H1 (cell line): ENCODE data around the gene TMEM250. TPM values are rescaled to one million over a fixed set of nuclear protein-coding genes. Genes with fewer than 3 reads are reported as not detected.

Experiments used
- BCL11A ChIP-seq, 2 experiments: IDR thresholded peaks; one replicate each; pipeline ENCODE4 v1.6.1; 2011; ENCODE audit warnings: low read depth in 2 of 2, low read length in 2 of 2, mild to moderate bottlenecking in 2 of 2
- JUN ChIP-seq: IDR thresholded peaks from 2 replicates; pipeline ENCODE4 v1.6.1; 2011; ENCODE audit warnings: low read depth, mild to moderate bottlenecking, improper control_type of control experiment, low read length
- RBBP5 ChIP-seq: IDR thresholded peaks from 2 replicates; pipeline ENCODE4 v1.7.1; 2012; ENCODE audit warnings: low read depth, mild to moderate bottlenecking, inconsistent platforms, low read length, moderate library complexity, borderline replicate concordance
- TEAD4 ChIP-seq: IDR thresholded peaks from 2 replicates; pipeline ENCODE4 v1.6.1; 2012; ENCODE audit warnings: low read depth, low read length, inconsistent platforms, mixed read lengths
- polyA plus RNA-seq, 7 experiments: library from polyadenylated mRNA; depleted of rRNA in 3 of 7; stranded (reverse) in 5 of 7; unstranded in 2 of 7; fragments of >200 nt in 5 of 7; fragments of 200-250 nt in 2 of 7; gene quantifications; 1 replicate in 5 of 7; 2 replicates in 1 of 7; 4 replicates in 1 of 7; pipeline versions ENCODE4 v1.2.1 to v1.2.3, GENCODE V29; 2011 to 2013; ENCODE audit warnings: missing spikeins in 2 of 7, mixed read lengths in 2 of 7
- total RNA-seq: library from RNA; stranded (reverse); fragmentation: NEBNext Ultra II Directional; extraction: Animal tissue kit (Norgen Biotek cat#: 25700); gene quantifications from 2 replicates; pipeline ENCODE4 v1.2.1, GENCODE V29; 2021
- TF ChIP-seq, protein P1 (sequence below): fragments of 300-600 bp; sonication (generic); IDR thresholded peaks from 2 replicates; pipeline ENCODE4 v1.7.1; 2012; ENCODE audit warnings: low read length, moderate library complexity, mild to moderate bottlenecking, inconsistent platforms; ENCODE audit not compliant: insufficient replicate concordance

Gene TMEM250
- total and polyA plus RNA-seq, 2 of the 8 experiments (the other 6 are each of a cell fraction or from before 2014, with no cell fraction given): 22.3 to 34.9 TPM

DNA sequence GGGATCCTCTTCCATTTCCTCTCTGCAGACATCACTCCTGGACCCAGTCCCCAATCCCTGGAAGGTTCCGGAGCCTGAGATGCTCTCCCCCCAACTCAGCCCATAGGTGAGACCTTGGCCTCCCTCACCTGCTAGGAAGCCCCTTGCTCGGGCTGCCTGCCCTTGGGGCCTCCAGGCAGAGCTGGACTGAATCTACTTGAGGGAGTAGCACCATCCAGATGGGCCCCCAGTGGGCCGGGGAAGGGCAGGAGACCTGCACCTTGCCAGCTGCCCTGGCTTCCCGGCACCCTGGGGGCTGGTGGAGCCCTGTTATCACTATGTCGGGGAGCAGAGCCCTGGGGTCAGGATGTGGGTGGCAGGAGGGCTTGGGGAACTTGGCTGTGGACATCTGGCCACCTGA is 26.9 kb upstream of the TMEM250 start (continued):
- TF ChIP-seq, protein P1, sequence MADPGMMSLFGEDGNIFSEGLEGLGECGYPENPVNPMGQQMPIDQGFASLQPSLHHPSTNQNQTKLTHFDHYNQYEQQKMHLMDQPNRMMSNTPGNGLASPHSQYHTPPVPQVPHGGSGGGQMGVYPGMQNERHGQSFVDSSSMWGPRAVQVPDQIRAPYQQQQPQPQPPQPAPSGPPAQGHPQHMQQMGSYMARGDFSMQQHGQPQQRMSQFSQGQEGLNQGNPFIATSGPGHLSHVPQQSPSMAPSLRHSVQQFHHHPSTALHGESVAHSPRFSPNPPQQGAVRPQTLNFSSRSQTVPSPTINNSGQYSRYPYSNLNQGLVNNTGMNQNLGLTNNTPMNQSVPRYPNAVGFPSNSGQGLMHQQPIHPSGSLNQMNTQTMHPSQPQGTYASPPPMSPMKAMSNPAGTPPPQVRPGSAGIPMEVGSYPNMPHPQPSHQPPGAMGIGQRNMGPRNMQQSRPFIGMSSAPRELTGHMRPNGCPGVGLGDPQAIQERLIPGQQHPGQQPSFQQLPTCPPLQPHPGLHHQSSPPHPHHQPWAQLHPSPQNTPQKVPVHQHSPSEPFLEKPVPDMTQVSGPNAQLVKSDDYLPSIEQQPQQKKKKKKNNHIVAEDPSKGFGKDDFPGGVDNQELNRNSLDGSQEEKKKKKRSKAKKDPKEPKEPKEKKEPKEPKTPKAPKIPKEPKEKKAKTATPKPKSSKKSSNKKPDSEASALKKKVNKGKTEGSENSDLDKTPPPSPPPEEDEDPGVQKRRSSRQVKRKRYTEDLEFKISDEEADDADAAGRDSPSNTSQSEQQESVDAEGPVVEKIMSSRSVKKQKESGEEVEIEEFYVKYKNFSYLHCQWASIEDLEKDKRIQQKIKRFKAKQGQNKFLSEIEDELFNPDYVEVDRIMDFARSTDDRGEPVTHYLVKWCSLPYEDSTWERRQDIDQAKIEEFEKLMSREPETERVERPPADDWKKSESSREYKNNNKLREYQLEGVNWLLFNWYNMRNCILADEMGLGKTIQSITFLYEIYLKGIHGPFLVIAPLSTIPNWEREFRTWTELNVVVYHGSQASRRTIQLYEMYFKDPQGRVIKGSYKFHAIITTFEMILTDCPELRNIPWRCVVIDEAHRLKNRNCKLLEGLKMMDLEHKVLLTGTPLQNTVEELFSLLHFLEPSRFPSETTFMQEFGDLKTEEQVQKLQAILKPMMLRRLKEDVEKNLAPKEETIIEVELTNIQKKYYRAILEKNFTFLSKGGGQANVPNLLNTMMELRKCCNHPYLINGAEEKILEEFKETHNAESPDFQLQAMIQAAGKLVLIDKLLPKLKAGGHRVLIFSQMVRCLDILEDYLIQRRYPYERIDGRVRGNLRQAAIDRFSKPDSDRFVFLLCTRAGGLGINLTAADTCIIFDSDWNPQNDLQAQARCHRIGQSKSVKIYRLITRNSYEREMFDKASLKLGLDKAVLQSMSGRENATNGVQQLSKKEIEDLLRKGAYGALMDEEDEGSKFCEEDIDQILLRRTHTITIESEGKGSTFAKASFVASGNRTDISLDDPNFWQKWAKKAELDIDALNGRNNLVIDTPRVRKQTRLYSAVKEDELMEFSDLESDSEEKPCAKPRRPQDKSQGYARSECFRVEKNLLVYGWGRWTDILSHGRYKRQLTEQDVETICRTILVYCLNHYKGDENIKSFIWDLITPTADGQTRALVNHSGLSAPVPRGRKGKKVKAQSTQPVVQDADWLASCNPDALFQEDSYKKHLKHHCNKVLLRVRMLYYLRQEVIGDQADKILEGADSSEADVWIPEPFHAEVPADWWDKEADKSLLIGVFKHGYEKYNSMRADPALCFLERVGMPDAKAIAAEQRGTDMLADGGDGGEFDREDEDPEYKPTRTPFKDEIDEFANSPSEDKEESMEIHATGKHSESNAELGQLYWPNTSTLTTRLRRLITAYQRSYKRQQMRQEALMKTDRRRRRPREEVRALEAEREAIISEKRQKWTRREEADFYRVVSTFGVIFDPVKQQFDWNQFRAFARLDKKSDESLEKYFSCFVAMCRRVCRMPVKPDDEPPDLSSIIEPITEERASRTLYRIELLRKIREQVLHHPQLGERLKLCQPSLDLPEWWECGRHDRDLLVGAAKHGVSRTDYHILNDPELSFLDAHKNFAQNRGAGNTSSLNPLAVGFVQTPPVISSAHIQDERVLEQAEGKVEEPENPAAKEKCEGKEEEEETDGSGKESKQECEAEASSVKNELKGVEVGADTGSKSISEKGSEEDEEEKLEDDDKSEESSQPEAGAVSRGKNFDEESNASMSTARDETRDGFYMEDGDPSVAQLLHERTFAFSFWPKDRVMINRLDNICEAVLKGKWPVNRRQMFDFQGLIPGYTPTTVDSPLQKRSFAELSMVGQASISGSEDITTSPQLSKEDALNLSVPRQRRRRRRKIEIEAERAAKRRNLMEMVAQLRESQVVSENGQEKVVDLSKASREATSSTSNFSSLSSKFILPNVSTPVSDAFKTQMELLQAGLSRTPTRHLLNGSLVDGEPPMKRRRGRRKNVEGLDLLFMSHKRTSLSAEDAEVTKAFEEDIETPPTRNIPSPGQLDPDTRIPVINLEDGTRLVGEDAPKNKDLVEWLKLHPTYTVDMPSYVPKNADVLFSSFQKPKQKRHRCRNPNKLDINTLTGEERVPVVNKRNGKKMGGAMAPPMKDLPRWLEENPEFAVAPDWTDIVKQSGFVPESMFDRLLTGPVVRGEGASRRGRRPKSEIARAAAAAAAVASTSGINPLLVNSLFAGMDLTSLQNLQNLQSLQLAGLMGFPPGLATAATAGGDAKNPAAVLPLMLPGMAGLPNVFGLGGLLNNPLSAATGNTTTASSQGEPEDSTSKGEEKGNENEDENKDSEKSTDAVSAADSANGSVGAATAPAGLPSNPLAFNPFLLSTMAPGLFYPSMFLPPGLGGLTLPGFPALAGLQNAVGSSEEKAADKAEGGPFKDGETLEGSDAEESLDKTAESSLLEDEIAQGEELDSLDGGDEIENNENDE: no peak
- TF ChIP-seq BCL11A (IDR thresholded peaks at IDR 0.05; ENCODE audit: low read depth in 2 of 2, low read length in 2 of 2) (no peak), RBBP5 (no peak), TEAD4 (no peak), JUN (no peak)
